H1 (cell line): ENCODE data around the gene PEX6. TPM values are rescaled to one million over a fixed set of nuclear protein-coding genes. Genes with fewer than 3 reads are reported as not detected.

Experiments
- CTCF ChIA-PET: fragments of 300-600 bp; sonication (Branson Sonifier 250); formaldehyde crosslinking; loops from one replicate; lab custom pipeline; 2021; ENCODE audit not compliant: partially characterized antibody; lab: Charles Lee
- POLR2A ChIA-PET: fragments of 300-600 bp; sonication (Branson Sonifier 250); formaldehyde crosslinking; loops from one replicate; lab custom pipeline; 2021; ENCODE audit warnings: inconsistent platforms; ENCODE audit not compliant: partially characterized antibody; lab: Charles Lee
- DNase-seq, 2 experiments: peaks; one replicate each; pipeline versions ENCODE4 v3.0.0 to v3.0.0-alpha.2; 2010 to 2022; ENCODE audit warnings: low spot score in 2 of 2, low read depth in 1 of 2, mixed read lengths in 1 of 2
- FAIRE-seq: peaks from 2 replicates; lab custom pipeline; 2011; peaks lifted over from hg19 to GRCh38; lab: Jason Lieb, UNC
- H2AFZ ChIP-seq: 2 replicates; pipeline ENCODE4 v1.8.1; 2012; ENCODE audit warnings: low read length, inconsistent platforms
- H2AK5ac ChIP-seq: 2 replicates; pipeline ENCODE4 v1.6.1; 2013; ENCODE audit warnings: low read depth, low read length
- H2BK120ac ChIP-seq: replicated peaks from 2 replicates; pipeline ENCODE3; 2013; ENCODE audit warnings: low read depth, low read length, inconsistent platforms
- H2BK12ac ChIP-seq: 2 replicates; pipeline ENCODE4 v1.6.1; 2013; ENCODE audit warnings: low read depth, low read length
- H2BK15ac ChIP-seq: 2 replicates; pipeline ENCODE4 v1.6.1; 2013; ENCODE audit warnings: low read length
- H2BK20ac ChIP-seq: 2 replicates; pipeline ENCODE4 v1.6.1; 2013; ENCODE audit warnings: low read length
- H2BK5ac ChIP-seq: 2 replicates; pipeline ENCODE4 v1.6.1; 2013; ENCODE audit warnings: low read depth, low read length
- H3K14ac ChIP-seq: 2 replicates; pipeline ENCODE4 v1.6.1; 2013; ENCODE audit warnings: inconsistent platforms; ENCODE audit not compliant: insufficient read length
- H3K18ac ChIP-seq: 2 replicates; pipeline ENCODE4 v1.6.1; 2013; ENCODE audit warnings: low read length; ENCODE audit errors: extremely low read depth
- H3K23ac ChIP-seq: 2 replicates; pipeline ENCODE4 v1.6.1; 2013; ENCODE audit warnings: inconsistent platforms; ENCODE audit not compliant: insufficient read length
- H3K23me2 ChIP-seq: 2 replicates; pipeline ENCODE4 v1.6.1; 2013; ENCODE audit warnings: low read depth, low read length
- H3K27ac ChIP-seq: 2 replicates; pipeline ENCODE4 v1.6.1; 2011; ENCODE audit warnings: low read depth, low read length, inconsistent platforms
- H3K27me3 ChIP-seq, 4 experiments: replicated peaks in 1 of 4; 1 replicate in 1 of 4; 2 replicates in 3 of 4; pipeline versions ENCODE4 v1.6.1 to v1.8.1; 2011 to 2013; ENCODE audit warnings: low read length in 3 of 4, mild to moderate bottlenecking in 3 of 4, inconsistent platforms in 2 of 4, mixed read lengths in 2 of 4, moderate library complexity in 1 of 4; ENCODE audit not compliant: control insufficient read depth in 3 of 4, insufficient read depth in 3 of 4; ENCODE audit errors: extremely low read depth in 1 of 4
- H3K36me3 ChIP-seq, 4 experiments: 2 replicates each; pipeline versions ENCODE4 v1.6.1 to v1.8.1; 2011 to 2013; ENCODE audit warnings: mild to moderate bottlenecking in 4 of 4, low read length in 3 of 4, moderate library complexity in 2 of 4, control low read depth in 1 of 4, inconsistent platforms in 1 of 4; ENCODE audit not compliant: insufficient read depth in 4 of 4, control insufficient read depth in 2 of 4
- H3K4ac ChIP-seq: replicated peaks from 2 replicates; pipeline ENCODE3; 2013; ENCODE audit warnings: low read length, low read depth, mixed read lengths, inconsistent platforms; ENCODE audit not compliant: insufficient read length
- H3K4me1 ChIP-seq, 4 experiments: replicated peaks in 1 of 4; 1 replicate in 1 of 4; 2 replicates in 3 of 4; pipeline versions ENCODE4 v1.6.1 to v1.8.1; 2011 to 2013; ENCODE audit warnings: low read length in 3 of 4, inconsistent platforms in 2 of 4, mixed read lengths in 1 of 4; ENCODE audit not compliant: insufficient read depth in 4 of 4, control insufficient read depth in 3 of 4
- H3K4me2 ChIP-seq, 2 experiments: 2 replicates each; pipeline versions ENCODE4 v1.6.1 to v1.8.1; 2011 to 2013; ENCODE audit warnings: low read depth in 2 of 2, low read length in 2 of 2, control low read depth in 1 of 2, inconsistent platforms in 1 of 2, mild to moderate bottlenecking in 1 of 2; ENCODE audit not compliant: insufficient read depth in 1 of 2
- H3K4me3 ChIP-seq, 4 experiments: fragments of 200-600, 300-600 bp in 1 of 4; sonication (generic), shearing (Covaris generic), sonication (Bioruptor Twin) in 1 of 4; 2 replicates each; pipeline versions ENCODE4 v1.5.1 to v1.8.1; 2011 to 2016; ENCODE audit warnings: low read length in 4 of 4, low read depth in 3 of 4, control low read depth in 2 of 4, inconsistent platforms in 2 of 4, mild to moderate bottlenecking in 2 of 4, mixed read lengths in 1 of 4, moderate library complexity in 1 of 4; ENCODE audit not compliant: insufficient read depth in 2 of 4; ENCODE audit errors: extremely low read depth in 1 of 4
- H3K56ac ChIP-seq: replicated peaks from 2 replicates; pipeline ENCODE3; 2013; ENCODE audit warnings: low read depth, mild to moderate bottlenecking, mixed read lengths, low read length, inconsistent platforms; ENCODE audit not compliant: insufficient read length
- H3K79me1 ChIP-seq: 2 replicates; pipeline ENCODE4 v1.6.1; 2013; ENCODE audit warnings: low read depth, low read length, control low read depth
- H3K79me2 ChIP-seq, 2 experiments: 2 replicates each; pipeline versions ENCODE4 v1.6.1 to v1.8.1; 2012 to 2013; ENCODE audit warnings: low read length in 2 of 2, mild to moderate bottlenecking in 2 of 2, inconsistent platforms in 1 of 2; ENCODE audit not compliant: insufficient read depth in 2 of 2, control insufficient read depth in 1 of 2
- H3K9ac ChIP-seq, 4 experiments: replicated peaks in 1 of 4; 1 replicate in 1 of 4; 2 replicates in 3 of 4; pipeline versions ENCODE4 v1.6.1 to v1.8.1; 2011 to 2013; ENCODE audit warnings: low read depth in 3 of 4, low read length in 3 of 4, control low read depth in 2 of 4, mild to moderate bottlenecking in 2 of 4, moderate library complexity in 2 of 4, inconsistent platforms in 1 of 4; ENCODE audit errors: extremely low read depth in 1 of 4
- H3K9me3 ChIP-seq, 2 experiments: 2 replicates each; pipeline versions ENCODE4 v1.6.1 to v1.8.1; 2012 to 2013; ENCODE audit warnings: mild to moderate bottlenecking in 2 of 2, moderate library complexity in 2 of 2, control low read depth in 1 of 2, inconsistent platforms in 1 of 2, low read depth in 1 of 2, low read length in 1 of 2, mixed read lengths in 1 of 2; ENCODE audit not compliant: insufficient read depth in 2 of 2
- H4K20me1 ChIP-seq, 2 experiments: replicated peaks in 1 of 2; 2 replicates each; pipeline versions ENCODE3 to v1.8.1; 2011 to 2013; ENCODE audit warnings: inconsistent platforms in 2 of 2, low read length in 2 of 2, mild to moderate bottlenecking in 1 of 2; ENCODE audit not compliant: insufficient read depth in 2 of 2, control insufficient read depth in 1 of 2
- H4K5ac ChIP-seq: 2 replicates; pipeline ENCODE4 v1.6.1; 2013; ENCODE audit warnings: low read length, low read depth, mixed read lengths, inconsistent platforms; ENCODE audit not compliant: insufficient read length
- H4K8ac ChIP-seq: 2 replicates; pipeline ENCODE4 v1.8.0; 2013; ENCODE audit warnings: mild to moderate bottlenecking, moderate library complexity, low read length, inconsistent platforms; ENCODE audit not compliant: insufficient read depth; ENCODE audit errors: extremely low read depth
- H4K91ac ChIP-seq: replicated peaks from 2 replicates; pipeline ENCODE3; 2013; ENCODE audit warnings: low read length, mixed read lengths, inconsistent platforms; ENCODE audit not compliant: insufficient read length
- E2F6 ChIP-seq: IDR thresholded peaks from 2 replicates; pipeline ENCODE4 v1.6.1; 2012; ENCODE audit warnings: inconsistent platforms
- WGBS, 2 experiments: shearing (Covaris generic) in 1 of 2; methylation state at CpG; one replicate each; pipeline versions ENCODE4 v1.1.6 to v1.1.7; 2013 to 2015; ENCODE audit warnings: low lambda C conversion rate in 2 of 2, mixed read lengths in 2 of 2, inconsistent platforms in 1 of 2, low coverage in 1 of 2, missing lambda C conversion rate in 1 of 2; ENCODE audit not compliant: insufficient replicate concordance in 2 of 2, insufficient coverage in 1 of 2, insufficient read length in 1 of 2; ENCODE audit errors: extremely low coverage in 1 of 2, missing lambda C conversion rate in 1 of 2; 5-methylcytosine and 5-hydroxymethylcytosine counted together
- polyA plus RNA-seq, 7 experiments: library from polyadenylated mRNA; depleted of rRNA in 3 of 7; stranded (reverse) in 5 of 7; unstranded in 2 of 7; fragments of >200 nt in 5 of 7; fragments of 200-250 nt in 2 of 7; gene quantifications; 1 replicate in 5 of 7; 2 replicates in 1 of 7; 4 replicates in 1 of 7; pipeline versions ENCODE4 v1.2.1 to v1.2.3, GENCODE V29; 2011 to 2013; ENCODE audit warnings: missing spikeins in 2 of 7, mixed read lengths in 2 of 7
- total RNA-seq: library from RNA; stranded (reverse); fragmentation: NEBNext Ultra II Directional; extraction: Animal tissue kit (Norgen Biotek cat#: 25700); gene quantifications from 2 replicates; pipeline ENCODE4 v1.2.1, GENCODE V29; 2021

The PEX6 gene
- total and polyA plus RNA-seq, 2 of the 8 experiments (the other 6 are each of a cell fraction or from before 2014, with no cell fraction given): 6.4 to 12.5 TPM

GRCh38 chr6:43024436-43024835, 45.5 kb upstream of the PEX6 start:
- H2BK20ac ChIP-seq: no peak overlapping the region
- no peak overlapping the region for H2BK15ac ChIP-seq
- H3K79me2 ChIP-seq: peaks cover 0 to 28% of the 10 kb centered on the region in 2 experiments; a peak in 3 of 4 replicates
- no peak overlapping the region for H3K4me2 ChIP-seq
- peaks cover 35 to 62% (median 48%) of the 10 kb centered on the region in 4 experiments for H3K36me3 ChIP-seq
- H3K23me2 ChIP-seq: peaks cover 6% of the 10 kb centered on the region
- DNase-seq: no peak
- H4K20me1 ChIP-seq: peaks cover 0 to 3% of the 10 kb centered on the region in 2 experiments
- ChIA-PET POLR2A (interaction anchor here (1.1 to 27.9 kb wide), 5 partner anchors 9 to 64 kb away, joined by 3 to 584 read pairs (median 13); partner anchors contain the start of genes CUL7, KLC4, KLHDC3 and MEA1), CTCF (interaction anchor here (0.6 to 5.6 kb wide), 6 partner anchors 16 to 148 kb away, joined by 3 to 33 read pairs (median 4); no protein-coding TSS in a partner anchor)
- H3K4ac ChIP-seq: no peak overlapping the region
- no peak overlapping the region for H2AK5ac ChIP-seq
- H2AFZ ChIP-seq: no peak overlapping the region
- no peak overlapping the region for H3K18ac ChIP-seq
- H3K4me3 ChIP-seq: no peak overlapping the region
- no peaks in the 10 kb centered on the region for H3K27me3 ChIP-seq
- no peak overlapping the region for H2BK12ac ChIP-seq
- no peak overlapping the region for H4K5ac ChIP-seq
- H4K8ac ChIP-seq: no peak overlapping the region
- 85% methylated on average over 2 of the region's 2 CpGs; no CpG with 5 or more reads in 1 of the 2 experiments for WGBS, 2 experiments
- H2BK5ac ChIP-seq: no peak overlapping the region
- H2BK120ac ChIP-seq: no peak overlapping the region
- TF ChIP-seq E2F6: no peak
- no peak overlapping the region for H3K14ac ChIP-seq
- no peak overlapping the region for H4K91ac ChIP-seq
- no peak overlapping the region for H3K23ac ChIP-seq
- no peak overlapping the region for H3K9ac ChIP-seq
- H3K9me3 ChIP-seq: no peaks in the 10 kb centered on the region
- FAIRE-seq: no peak
- H3K56ac ChIP-seq: no peak overlapping the region
- H3K27ac ChIP-seq: no peak overlapping the region
- peaks cover 0 to 5% (median 1%) of the 10 kb centered on the region in 4 experiments; a peak in 3 of 7 replicates for H3K4me1 ChIP-seq
- peaks cover 9% of the 10 kb centered on the region; the same call in 1 of the 2 replicates for H3K79me1 ChIP-seq
